ENCODE measurements around the gene HNRNPM. TPM values are rescaled to one million over a fixed set of nuclear protein-coding genes. Genes with fewer than 3 reads are reported as not detected.
"Not testable (repeated sequence)": the region's sequence is repeated elsewhere in the genome, so short reads cannot be mapped to it uniquely, and the experiment has no call there.

The HNRNPM gene
- total RNA-seq, 4 donors from 2014 or later: 42.5 to 74.6 (median 57.8) TPM

- Histone ChIP-seq H3K27me3 (no peaks in the 10 kb centered on the region), H3K4me1 (no peaks in the 10 kb centered on the region), H3K4me3 (no peak overlapping the region), H3K36me3 (peaks cover 2 to 52% of the 10 kb centered on the region in 2 donors), H3K27ac (no peak overlapping the region), H3K9me3 (no peaks in the 10 kb centered on the region)
- intact Hi-C loops (cut with DNase I; ENCODE audit: low total_unique reads): no loop called here
- no peak for TF ChIP-seq POLR2A (IDR thresholded peaks at IDR 0.05)
- TF ChIP-seq CTCF (IDR thresholded peaks at IDR 0.05 in 4 of 5, conservative IDR thresholded peaks at IDR 0.05 in 1 of 5): no peak
- in situ Hi-C loops (cut with MboI; ENCODE audit: low sequenced_read_pairs in 4 of 4): loop anchor here in 1 of 4 donors (10.0 kb wide), 1 partner anchor 50 kb away; no protein-coding TSS in a partner anchor
- ATAC-seq (peak in 1 of 2 donors; percentile 26), DNase-seq (no peak)
These were observed 40.2 kb upstream of the HNRNPM start for GRCh38 chr19:8404391-8405151.

- H3K27me3 ChIP-seq, H3K27ac ChIP-seq, H3K4me3 ChIP-seq, H3K36me3 ChIP-seq, ATAC-seq, H3K9me3 ChIP-seq, DNase-seq: not testable (repeated sequence)
- intact Hi-C loops (cut with DNase I; ENCODE audit: low total_unique reads): loop anchor here (5.0 kb wide), 1 partner anchor 422 kb away; the partner anchor contains the start of genes MBD3L1 and ZNF558
- in situ Hi-C loops (cut with MboI; ENCODE audit: low sequenced_read_pairs in 4 of 4): loop anchor here in 3 of 4 donors (5.0 to 10.0 kb wide), 2 partner anchors 94 to 97 kb away; partner anchors contain the start of gene PRAM1 (in 2 of the 3)
- peaks cover 13 to 14% of the 10 kb centered on the region in 2 donors for H3K4me1 ChIP-seq
These were observed 34.1 kb upstream of the HNRNPM start for GRCh38 chr19:8410718-8411117.

- no peaks in the 10 kb centered on the region for H3K36me3 ChIP-seq
- intact Hi-C loops (cut with DNase I; ENCODE audit: low total_unique reads) (loop anchor here (1.0 to 5.0 kb wide), 3 partner anchors 31 to 419 kb away; partner anchors contain the start of genes HNRNPM, MBD3L1 and ZNF558), in situ Hi-C loops (cut with MboI; ENCODE audit: low sequenced_read_pairs in 4 of 4) (loop anchor here in 3 of 4 donors (5.0 to 10.0 kb wide), 2 partner anchors 92 to 94 kb away; partner anchors contain the start of gene PRAM1 (in 2 of the 3))
- H3K4me3 ChIP-seq: peak within 1 kb of the TSS; percentile 67 to 83 (median 69)
- TF ChIP-seq CTCF (IDR thresholded peaks at IDR 0.05 in 4 of 5, conservative IDR thresholded peaks at IDR 0.05 in 1 of 5) (peak; percentile 14 to 84 (median 62)), POLR2A (IDR thresholded peaks at IDR 0.05) (peak; percentile 63 to 74)
- ATAC-seq: peak; percentile 98 to 99
- H3K27ac ChIP-seq: peak within 1 kb of the TSS; percentile 65 to 86 (median 76)
- no peaks in the 10 kb centered on the region for H3K9me3 ChIP-seq
- H3K27me3 ChIP-seq: no peaks in the 10 kb centered on the region
- peak; percentile 93 to 97 for DNase-seq
- peaks cover 14 to 27% of the 10 kb centered on the region in 2 donors for H3K4me1 ChIP-seq
These were observed 31.8 kb upstream of the HNRNPM start, which contains the start of gene MARCHF2 for GRCh38 chr19:8412783-8413628. TSS of gene MARCHF2 (plus strand) at chr19:8413305. CDS start at chr19:8421841, 8,536 bp downstream.

GRCh38 chr19:8413629-8413995 is 31.2 kb upstream of the HNRNPM start:
- peaks cover 14 to 27% of the 10 kb centered on the region in 2 donors for H3K4me1 ChIP-seq
- no peaks in the 10 kb centered on the region for H3K27me3 ChIP-seq
- H3K27ac ChIP-seq: peak overlapping the region; percentile 65 to 86 (median 76)
- no peaks in the 10 kb centered on the region for H3K9me3 ChIP-seq
- TF ChIP-seq CTCF (IDR thresholded peaks at IDR 0.05 in 4 of 5, conservative IDR thresholded peaks at IDR 0.05 in 1 of 5): no peak
- no peak for TF ChIP-seq POLR2A (IDR thresholded peaks at IDR 0.05)
- in situ Hi-C loops (cut with MboI; ENCODE audit: low sequenced_read_pairs in 4 of 4): loop anchor here in 3 of 4 donors (5.0 to 10.0 kb wide), 2 partner anchors 91 to 94 kb away; partner anchors contain the start of gene PRAM1 (in 2 of the 3)
- peak overlapping the region; percentile 67 to 83 (median 69) for H3K4me3 ChIP-seq
- no peak for DNase-seq
- ATAC-seq: peak; percentile 2 to 5
- no peaks in the 10 kb centered on the region for H3K36me3 ChIP-seq
- intact Hi-C loops (cut with DNase I; ENCODE audit: low total_unique reads): loop anchor here (1.0 to 5.0 kb wide), 3 partner anchors 31 to 419 kb away; partner anchors contain the start of genes HNRNPM, MBD3L1 and ZNF558
